HG03439 (cell line): Measurements from ENCODE around the gene MACROD1.

ENCODE experiments used
- ATAC-seq: cut with Tn5 transposase; IDR thresholded peaks from one replicate; pipeline ENCODE4 v1.9.1; 2021; ENCODE audit warnings: mild to moderate bottlenecking, moderate library complexity; ENCODE audit not compliant: unreplicated experiment

The MACROD1 gene

DNA sequence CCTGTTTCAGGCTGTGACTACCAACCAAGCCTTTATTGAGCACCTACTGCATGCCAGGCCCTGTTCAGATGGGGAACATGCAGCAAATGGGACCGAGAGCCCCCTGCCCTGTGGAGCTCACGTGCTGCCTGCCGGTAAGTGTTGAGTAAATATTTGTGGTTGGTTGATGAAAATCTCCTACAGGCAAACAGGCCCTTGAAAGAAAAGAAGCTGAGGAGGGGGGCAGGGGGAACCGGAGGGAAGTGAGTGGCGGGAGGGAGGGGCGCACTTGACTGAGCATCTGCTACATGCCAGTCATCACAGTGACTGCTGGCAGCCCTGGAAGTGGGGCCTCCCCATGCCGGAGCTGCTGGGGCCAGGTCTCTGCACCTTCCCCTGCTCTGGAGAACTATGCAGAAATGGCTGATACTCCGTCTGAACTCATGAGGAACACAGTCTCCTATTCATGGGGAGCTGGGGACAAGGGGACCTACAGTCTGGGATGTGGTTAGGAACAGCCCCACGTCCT, 34.2 kb downstream of the MACROD1 start:
- ATAC-seq: no peak

GRCh38 chr11:64130618-64131017, 35.3 kb downstream of the MACROD1 start:
- no peak for ATAC-seq

GRCh38 chr11:64129403-64129802, 36.5 kb downstream of the MACROD1 start:
- no peak for ATAC-seq

DNA sequence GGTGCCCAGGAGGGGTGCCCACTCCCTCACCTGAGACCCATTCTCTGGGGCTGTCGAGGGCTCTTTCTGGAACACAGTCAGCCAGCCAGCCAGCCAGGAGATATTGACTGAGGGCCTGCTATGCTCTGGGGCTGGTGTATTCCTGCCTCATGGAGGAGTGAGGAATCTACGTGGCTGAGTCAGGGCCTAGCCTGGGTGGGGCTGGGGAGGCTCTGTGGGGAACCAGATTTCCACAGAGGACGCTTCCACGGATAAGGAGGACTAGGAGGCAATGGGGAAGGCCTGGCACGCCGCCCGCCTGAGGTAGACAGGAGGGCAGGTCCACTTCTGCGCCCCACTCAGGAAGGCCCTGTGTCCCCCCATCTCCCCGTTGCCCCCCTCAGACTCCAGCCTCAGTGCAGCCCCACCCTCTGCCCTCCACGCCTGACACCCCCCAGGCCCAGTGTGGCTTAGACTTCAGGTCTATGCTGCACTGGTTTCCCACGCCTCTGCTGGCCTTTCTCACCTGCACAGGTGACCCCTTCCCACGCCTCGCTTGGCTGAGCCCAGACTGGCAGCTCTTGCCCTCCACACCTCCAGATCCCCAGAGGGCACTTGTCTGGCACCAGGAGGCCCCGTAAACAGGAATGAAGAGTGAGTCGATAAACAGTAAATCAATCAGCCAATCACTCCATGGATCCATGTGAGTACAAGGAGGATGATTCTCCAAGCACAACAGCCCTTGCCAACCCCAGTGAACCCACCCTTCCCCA, 37.5 kb downstream of the MACROD1 start:
- no peak for ATAC-seq

DNA sequence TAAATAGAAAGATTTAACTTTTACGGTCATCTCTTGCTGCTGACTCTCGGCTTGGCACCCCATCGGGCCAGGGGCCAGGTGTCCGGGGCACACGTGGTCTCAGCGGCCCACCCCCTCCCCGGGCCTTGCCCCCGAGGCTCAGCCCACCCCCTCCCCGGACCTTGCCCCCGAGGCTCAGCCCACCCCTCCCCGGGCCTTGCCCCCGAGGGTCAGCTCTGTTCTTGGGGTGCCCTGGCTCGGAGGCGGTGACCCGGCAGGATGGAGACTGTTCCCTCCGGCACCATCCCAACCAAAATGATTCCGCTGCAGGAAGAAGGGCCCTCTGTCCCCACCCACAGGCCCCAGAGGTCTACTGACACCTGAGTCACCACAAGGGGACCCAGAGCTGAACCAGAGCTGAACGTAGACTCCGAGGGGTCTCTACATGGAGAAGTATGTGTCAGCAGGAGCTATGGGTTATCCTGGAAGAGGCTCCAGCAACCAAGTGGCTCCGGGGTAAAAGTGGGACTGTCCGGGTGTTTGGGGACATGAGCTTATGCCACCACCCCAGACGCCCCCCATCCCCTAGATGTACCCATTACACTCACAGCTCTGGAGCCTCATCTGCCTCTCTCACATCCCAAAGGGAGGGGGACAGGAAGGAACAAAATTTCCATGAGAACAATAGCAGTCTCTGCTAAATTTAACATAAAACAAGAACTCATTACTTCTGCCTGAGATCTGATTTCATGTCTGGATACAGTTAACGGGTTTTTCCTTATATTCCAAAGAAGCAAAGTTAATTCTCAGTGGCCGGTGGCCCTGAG, 38.4 kb downstream of the MACROD1 start:
- no peak for ATAC-seq

GRCh38 chr11:64126796-64127195, 39.1 kb downstream of the MACROD1 start:
- ATAC-seq: no peak

DNA sequence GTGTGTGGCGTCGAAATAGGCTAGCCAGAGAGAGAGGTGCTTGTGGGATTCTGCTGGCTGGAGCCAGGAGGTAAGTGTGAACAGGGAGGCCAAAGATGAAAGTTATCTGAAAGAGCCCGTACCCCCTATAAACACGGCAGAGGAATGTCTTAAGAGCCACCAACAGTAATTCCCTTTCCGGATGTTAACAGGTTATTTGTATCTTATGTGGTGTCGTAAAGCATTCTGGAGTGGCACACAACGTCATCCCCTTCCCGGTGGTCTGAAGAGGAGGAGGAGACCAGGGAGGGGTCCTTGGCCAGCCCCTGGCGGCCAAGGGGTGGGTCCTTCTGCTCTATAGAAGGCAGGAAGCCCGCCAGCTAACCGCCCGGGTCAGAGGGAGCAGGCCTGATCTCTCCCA, 39.5 kb downstream of the MACROD1 start:
- ATAC-seq: no peak

DNA sequence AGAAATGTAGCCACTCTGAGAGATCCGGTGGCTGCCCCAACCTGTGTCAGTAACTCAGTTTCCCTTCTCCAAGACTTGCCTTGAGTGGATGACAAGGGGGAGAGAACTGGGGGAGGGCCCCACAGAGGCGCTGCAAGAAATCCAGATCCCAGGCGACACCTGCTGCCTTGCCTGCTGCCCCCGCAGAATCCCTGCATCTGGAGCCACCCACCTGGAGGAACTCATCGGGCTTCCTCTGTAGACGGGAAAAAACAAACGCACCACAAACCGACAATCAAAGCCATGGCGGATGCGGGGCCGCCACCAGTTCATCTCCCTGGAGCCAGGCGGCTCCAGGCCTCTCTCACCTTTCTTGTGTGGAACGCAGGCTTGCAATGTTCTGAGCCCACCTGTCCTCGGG, 40.2 kb downstream of the MACROD1 start:
- ATAC-seq: no peak

DNA sequence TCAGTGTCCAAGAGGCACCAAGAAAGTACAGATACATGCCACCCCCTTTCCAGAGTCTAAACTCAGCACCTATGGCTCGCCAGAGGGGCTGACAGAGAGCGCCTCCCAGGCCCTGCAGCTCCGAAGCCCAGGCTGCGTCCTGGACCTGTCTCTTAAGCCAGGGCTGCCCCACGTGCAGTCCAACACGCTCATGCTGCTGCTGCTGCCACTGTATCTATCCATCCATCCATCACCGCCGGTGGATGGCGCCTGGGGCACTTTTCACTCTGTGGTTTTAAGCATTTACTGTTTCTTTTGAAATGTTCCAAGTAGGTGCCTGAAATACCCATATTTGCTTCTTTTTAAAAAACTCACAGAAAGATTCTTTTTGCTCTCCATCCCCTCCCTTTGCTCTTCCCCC, 41.8 kb downstream of the MACROD1 start:
- ATAC-seq: no peak

GRCh38 chr11:64123679-64124078, 42.2 kb downstream of the MACROD1 start:
- ATAC-seq: no peak

DNA sequence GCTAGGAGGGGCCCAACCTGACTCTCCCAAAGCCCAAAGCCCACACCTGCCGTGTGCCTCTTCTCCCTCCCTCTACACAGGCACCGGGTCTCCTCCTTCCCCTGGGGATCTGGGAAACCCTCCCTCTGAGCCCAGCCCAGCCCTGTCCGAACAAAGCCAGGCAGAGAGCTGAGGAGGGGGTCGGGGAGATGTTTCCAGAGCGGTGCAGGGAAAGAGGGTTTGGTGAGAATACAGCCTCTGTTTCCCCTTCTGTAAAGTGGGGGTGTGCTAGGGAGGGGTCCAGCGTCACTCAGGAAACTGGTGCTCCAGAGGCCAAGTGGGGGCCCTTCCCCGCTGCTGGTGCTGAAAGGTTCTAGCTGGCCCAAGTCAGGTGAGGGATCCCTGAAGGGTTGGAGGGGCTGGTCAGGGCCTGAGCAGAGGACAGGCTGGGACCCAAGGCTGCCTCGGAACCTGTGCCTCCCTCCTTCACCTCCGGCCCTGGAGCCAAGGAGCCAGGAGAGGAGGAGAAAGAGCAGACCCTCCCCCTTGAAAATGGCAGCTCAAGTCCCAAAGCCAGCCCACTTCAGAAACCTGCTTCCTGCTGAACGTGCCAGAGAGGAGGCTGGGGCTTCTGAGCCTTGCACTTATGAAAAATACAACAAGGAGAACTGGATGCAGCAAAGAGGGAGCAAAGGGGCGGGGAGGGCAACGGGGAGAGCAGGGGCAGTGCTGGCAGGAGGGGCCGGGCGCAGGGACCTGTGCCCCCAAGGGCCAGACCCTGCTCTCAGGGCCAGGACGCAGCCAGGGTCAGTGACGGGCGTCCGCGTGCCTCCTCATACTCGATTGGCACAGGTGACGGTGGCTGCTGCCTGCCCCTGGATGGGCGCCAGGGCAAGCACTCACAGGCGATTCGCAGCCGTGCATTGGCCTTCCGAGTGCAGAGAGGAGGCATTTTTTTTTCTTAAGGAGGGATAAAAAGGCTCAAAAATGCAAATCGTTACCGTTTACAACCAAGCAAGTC, 43.2 kb downstream of the MACROD1 start:
- ATAC-seq: no peak

- ATAC-seq: no peak
These were observed 44.1 kb downstream of the MACROD1 start for GRCh38 chr11:64121663-64122410.

DNA sequence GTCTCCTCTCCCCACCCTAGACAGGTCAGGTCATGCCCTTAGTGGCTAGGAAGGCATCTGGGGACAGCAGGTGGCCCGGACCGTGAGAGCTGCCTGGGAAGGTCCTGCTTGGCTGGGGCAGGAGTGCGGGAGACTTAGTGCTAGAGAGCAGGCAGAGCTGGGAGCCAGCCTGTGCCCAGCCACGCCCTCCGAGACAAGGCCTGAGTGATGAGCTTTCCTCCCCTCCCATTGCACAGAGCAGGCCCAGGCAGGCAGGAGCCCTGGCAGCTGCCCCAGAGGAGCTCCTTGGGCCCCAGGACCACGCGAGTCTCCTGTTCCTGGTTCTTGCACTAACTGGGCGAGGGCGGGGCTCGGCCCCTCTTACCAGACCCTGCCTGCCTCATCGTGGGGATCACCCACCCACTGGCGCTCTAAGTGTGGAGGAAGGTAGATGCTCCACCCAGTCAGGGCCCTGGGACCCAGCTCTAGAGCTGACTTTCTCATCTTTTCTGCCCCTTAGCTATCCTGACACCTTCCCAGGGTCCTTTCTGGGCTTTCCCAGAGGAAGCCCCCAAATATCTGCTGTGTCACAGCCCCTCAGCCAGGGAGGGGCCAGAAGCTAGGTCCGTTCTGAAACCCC, 44.9 kb downstream of the MACROD1 start:
- no peak for ATAC-seq

DNA sequence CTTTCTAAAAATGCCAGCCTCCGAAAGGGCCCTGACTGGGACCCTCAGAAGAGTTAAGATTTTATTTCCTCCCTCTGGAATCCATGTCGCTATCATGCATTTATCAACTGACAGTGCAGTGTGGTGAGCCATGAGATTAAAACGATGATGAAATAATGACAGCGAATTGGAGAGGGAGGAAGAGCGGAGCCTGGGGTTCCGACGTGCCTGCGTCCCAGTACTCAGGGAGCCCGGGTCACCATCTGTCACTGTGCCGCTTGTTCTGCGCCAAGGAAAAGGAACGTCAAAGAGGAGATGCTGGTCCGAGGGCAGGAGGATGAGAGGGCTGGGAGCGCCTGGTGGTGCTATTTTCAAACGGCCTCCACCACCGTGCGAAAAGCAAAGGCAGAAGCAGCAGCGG, 46.2 kb downstream of the MACROD1 start:
- ATAC-seq: no peak

- ATAC-seq: no peak
These were observed 46.8 kb downstream of the MACROD1 start for GRCh38 chr11:64118876-64119665.

GRCh38 chr11:64117763-64118459, 48.0 kb downstream of the MACROD1 start:
- no peak for ATAC-seq

DNA sequence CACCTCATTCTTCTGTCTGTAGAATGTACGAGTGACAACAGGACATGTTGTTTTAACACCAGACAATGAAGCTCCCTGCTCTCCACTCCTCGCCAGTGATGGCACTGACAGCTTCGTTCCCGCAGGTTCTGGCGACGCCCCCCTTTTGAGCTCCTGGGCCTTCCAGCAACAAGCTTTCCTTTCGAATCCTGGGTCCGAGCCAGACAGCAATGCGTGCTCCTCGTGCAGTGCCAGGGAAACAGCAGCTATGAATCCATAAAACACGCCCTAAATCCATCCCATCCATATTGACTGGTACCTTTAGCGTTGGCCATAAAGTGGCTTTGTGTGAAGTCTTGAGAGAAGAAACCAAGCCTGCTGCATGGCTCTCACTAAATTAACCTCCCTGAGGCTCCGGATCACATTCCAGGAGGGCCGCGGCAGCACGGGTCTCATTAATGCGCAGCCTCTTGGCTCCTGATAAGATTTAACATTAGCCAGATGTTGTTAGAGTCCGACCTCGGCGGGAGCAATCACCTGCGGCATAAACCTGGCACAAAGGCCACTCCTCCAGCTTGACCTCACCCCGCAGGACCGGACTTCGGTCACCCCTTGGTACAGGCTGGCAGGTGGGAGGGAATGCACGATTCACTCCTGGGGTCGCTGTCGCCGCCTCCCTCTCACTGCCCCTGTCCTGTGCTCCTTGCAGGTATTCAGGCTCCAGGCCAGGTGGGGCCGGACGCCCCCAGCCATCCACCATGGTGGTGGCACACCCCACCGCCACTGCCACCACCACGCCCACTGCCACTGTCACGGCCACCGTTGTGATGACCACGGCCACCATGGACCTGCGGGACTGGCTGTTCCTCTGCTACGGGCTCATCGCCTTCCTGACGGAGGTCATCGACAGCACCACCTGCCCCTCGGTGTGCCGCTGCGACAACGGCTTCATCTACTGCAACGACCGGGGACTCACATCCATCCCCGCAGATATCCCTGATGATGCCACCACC, 50.1 kb downstream of the MACROD1 start:
- ATAC-seq: no peak
